ENCODE measurements around the gene RAPGEFL1.

DNA sequence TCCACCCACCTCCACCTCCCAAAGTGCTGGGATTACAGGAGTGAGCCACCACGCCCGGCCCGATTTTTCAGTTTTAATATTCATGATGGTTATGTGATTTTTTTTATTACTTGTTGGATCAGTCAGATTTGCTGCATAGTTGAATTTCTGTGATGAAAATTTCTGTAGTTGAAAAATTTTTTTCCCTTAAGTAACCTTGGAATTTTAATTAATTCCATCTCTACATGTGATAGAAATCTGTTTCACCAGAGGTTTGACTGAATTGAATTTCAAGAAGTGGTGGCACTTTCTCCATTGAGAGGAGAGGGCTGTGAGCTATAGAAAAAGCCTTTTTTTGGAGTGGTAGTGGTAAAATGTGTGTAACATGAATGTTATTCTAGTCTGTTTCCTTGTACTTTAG is 66.5 kb downstream of the RAPGEFL1 start:
- TF ChIP-seq, protein P1, sequence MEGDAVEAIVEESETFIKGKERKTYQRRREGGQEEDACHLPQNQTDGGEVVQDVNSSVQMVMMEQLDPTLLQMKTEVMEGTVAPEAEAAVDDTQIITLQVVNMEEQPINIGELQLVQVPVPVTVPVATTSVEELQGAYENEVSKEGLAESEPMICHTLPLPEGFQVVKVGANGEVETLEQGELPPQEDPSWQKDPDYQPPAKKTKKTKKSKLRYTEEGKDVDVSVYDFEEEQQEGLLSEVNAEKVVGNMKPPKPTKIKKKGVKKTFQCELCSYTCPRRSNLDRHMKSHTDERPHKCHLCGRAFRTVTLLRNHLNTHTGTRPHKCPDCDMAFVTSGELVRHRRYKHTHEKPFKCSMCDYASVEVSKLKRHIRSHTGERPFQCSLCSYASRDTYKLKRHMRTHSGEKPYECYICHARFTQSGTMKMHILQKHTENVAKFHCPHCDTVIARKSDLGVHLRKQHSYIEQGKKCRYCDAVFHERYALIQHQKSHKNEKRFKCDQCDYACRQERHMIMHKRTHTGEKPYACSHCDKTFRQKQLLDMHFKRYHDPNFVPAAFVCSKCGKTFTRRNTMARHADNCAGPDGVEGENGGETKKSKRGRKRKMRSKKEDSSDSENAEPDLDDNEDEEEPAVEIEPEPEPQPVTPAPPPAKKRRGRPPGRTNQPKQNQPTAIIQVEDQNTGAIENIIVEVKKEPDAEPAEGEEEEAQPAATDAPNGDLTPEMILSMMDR (IDR thresholded peaks at IDR 0.05; ENCODE audit: low read depth, low read length, missing input control): no peak
- TF ChIP-seq GABPA (IDR thresholded peaks at IDR 0.05 in 1 of 2, conservative IDR thresholded peaks at IDR 0.05 in 1 of 2): no peak
- TF ChIP-seq EGR1 (IDR thresholded peaks at IDR 0.05; ENCODE audit: low read depth in 2 of 2): no peak
- TF ChIP-seq SP1 (IDR thresholded peaks at IDR 0.05): no peak
- TF ChIP-seq, protein P2, sequence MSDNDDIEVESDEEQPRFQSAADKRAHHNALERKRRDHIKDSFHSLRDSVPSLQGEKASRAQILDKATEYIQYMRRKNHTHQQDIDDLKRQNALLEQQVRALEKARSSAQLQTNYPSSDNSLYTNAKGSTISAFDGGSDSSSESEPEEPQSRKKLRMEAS (IDR thresholded peaks at IDR 0.05): no peak
- no peak for TF ChIP-seq NR2F2 (IDR thresholded peaks at IDR 0.05)
- no peak for TF ChIP-seq TAF1 (conservative IDR thresholded peaks at IDR 0.05)

All from liver (tissue), 3 donors.